Activated CD8-positive, alpha-beta memory T cell treated with anti-CD3 and anti-CD28 coated beads, Interleukin-2, amount 10 ng/mL, durations not matched to agents 7 days and 5 days (primary cell): ENCODE measurements around the gene CALHM6. TPM values are rescaled to one million over a fixed set of nuclear protein-coding genes. Genes with fewer than 3 reads are reported as not detected.

ENCODE experiments used
- ATAC-seq: fragments of 150-1000 bp; cut with Tn5 transposase; one replicate; pipeline ENCODE4 v1.10.0; 2021; ENCODE audit warnings: moderate library complexity
- CTCF ChIA-PET: fragments of 350-600 bp; sonication (Branson Sonifier 250); formaldehyde crosslinking; loops from one replicate; lab custom pipeline; 2021; ENCODE audit warnings: antibody characterized with exemption; lab: Charles Lee
- DNase-seq: peaks from one replicate; pipeline ENCODE4 v3.0.0-alpha.2; 2020
- H3K27ac Mint-ChIP-seq: one replicate; pipeline ENCODE4 v1.8.0; 2021; ENCODE audit warnings: mild to moderate bottlenecking, mixed read lengths
- H3K27me3 Mint-ChIP-seq: one replicate; pipeline ENCODE4 v1.8.0; 2021; ENCODE audit warnings: mixed read lengths
- H3K36me3 Mint-ChIP-seq: one replicate; pipeline ENCODE4 v1.8.0; 2021; ENCODE audit warnings: mild to moderate bottlenecking, mixed read lengths
- H3K4me1 Mint-ChIP-seq: one replicate; pipeline ENCODE4 v1.8.0; 2021; ENCODE audit warnings: mixed read lengths
- H3K4me3 Mint-ChIP-seq: one replicate; pipeline ENCODE4 v1.8.0; 2021; ENCODE audit warnings: mild to moderate bottlenecking, moderate library complexity, mixed read lengths
- H3K9me3 Mint-ChIP-seq: one replicate; pipeline ENCODE4 v1.8.0; 2022; ENCODE audit warnings: low read depth, mixed read lengths
- total RNA-seq, 2 experiments: library from RNA; stranded (reverse); gene quantifications; one replicate each; pipeline ENCODE4 v1.2.3, GENCODE V29; 2021

Gene CALHM6
- total RNA-seq, 2 experiments from 2014 or later, result 3.8 to 13.8 TPM

GRCh38 chr6:116500969-116501433 is 39.8 kb downstream of the CALHM6 start:
- Mint-ChIP-seq H3K27ac (no peak overlapping the region), H3K27me3 (peaks cover 42% of the 10 kb centered on the region), H3K9me3 (no peaks in the 10 kb centered on the region), H3K4me1 (no peaks in the 10 kb centered on the region), H3K4me3 (no peak overlapping the region), H3K36me3 (peaks cover 6% of the 10 kb centered on the region)
- ATAC-seq (no peak), DNase-seq (no peak)
- CTCF ChIA-PET, result no interaction called here

DNA sequence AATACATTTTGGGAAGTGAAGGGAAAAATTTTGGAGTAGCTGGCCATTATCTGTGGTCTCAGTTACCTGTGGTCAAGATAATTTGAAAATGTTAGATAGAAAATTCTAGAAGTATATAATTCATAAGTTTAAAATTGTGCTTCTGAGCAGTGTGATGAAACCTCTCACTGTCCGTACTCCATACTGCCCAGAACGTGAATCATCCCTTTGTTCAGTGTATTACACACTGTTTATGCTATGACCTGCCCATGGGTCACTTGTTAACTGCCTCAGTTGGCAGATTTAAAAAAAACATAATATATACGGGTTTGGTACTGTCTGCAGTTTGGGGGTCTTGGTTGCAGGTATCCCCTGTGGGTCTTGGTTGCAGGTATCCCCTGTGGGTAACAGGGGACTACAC is 46.1 kb downstream of the CALHM6 start:
- DNase-seq (no peak), ATAC-seq (no peak)
- Mint-ChIP-seq H3K4me3 (no peak overlapping the region), H3K27ac (no peak overlapping the region), H3K36me3 (peaks cover 1% of the 10 kb centered on the region), H3K4me1 (no peaks in the 10 kb centered on the region), H3K9me3 (no peaks in the 10 kb centered on the region), H3K27me3 (peaks cover 35% of the 10 kb centered on the region)
- CTCF ChIA-PET, result no interaction called here

DNA sequence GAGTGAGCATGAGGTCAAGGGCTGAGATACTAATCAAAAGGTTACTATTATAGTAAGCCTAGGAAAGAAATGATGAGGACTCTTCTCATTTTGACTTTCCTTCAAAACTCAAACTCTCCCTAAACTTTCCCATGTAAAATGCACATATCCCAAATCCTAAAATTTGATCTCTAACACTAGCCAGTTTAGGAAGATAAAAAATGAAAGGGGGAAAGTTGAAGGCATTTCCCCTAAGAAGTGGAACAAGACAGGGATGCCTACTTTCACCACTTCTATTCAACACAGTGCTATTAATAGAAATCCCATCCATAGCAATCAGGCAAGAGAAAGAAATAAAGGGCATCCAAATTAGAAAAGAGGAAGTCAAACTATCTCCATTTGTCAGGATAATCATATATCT is 47.4 kb downstream of the CALHM6 start:
- ATAC-seq, result no peak
- H3K4me1 Mint-ChIP-seq, result no peaks in the 10 kb centered on the region
- H3K27me3 Mint-ChIP-seq, result peaks cover 28% of the 10 kb centered on the region
- H3K36me3 Mint-ChIP-seq, result no peaks in the 10 kb centered on the region
- CTCF ChIA-PET, result no interaction called here
- DNase-seq, result no peak
- no peak overlapping the region for H3K4me3 Mint-ChIP-seq
- H3K27ac Mint-ChIP-seq, result no peak overlapping the region
- H3K9me3 Mint-ChIP-seq, result no peaks in the 10 kb centered on the region

DNA sequence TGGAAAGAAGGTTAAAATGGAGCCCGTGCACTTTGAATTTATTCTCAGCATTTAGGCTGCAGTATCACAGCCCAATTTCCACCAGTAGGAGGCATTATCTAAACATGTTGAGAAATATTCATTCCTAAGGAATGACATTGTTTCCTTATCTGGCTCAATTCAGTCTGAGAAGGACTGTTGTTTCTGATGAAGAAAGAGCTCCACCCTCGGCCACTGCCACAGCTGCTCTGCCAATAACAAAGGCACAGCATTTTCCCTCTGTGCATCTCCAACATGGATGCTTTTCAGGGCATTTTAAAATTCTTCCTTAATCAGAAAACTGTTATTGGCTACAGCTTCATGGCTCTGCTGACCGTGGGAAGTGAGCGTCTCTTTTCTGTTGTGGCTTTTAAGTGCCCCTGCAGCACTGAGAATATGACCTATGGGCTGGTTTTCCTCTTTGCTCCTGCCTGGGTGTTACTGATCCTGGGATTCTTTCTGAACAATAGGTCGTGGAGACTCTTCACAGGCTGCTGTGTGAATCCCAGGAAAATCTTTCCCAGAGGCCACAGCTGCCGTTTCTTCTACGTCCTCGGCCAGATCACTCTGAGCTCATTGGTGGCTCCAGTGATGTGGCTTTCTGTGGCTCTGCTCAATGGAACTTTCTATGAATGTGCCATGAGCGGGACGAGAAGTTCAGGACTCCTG is 50.4 kb downstream of the CALHM6 start, which contains the start of gene CALHM5:
CALHM5 (plus strand) TSS at position 216 of the 687 bp plus-strand sequence; CDS start at position 274, 58 bp downstream.
- Mint-ChIP-seq H3K9me3 (no peaks in the 10 kb centered on the region), H3K36me3 (no peaks in the 10 kb centered on the region), H3K4me1 (no peaks in the 10 kb centered on the region), H3K4me3 (no peak within 1 kb of the TSS), H3K27me3 (peaks cover 16% of the 10 kb centered on the region), H3K27ac (no peak within 1 kb of the TSS)
- no peak for ATAC-seq
- CTCF ChIA-PET, result interaction anchor here (1.0 to 1.9 kb wide), 3 partner anchors 14 to 243 kb away, joined by 3 to 5 read pairs (median 4); no protein-coding TSS in a partner anchor
- DNase-seq, result no peak

GRCh38 chr6:116512111-116512559 is 51.0 kb downstream of the CALHM6 start:
- Mint-ChIP-seq H3K4me3 (no peak overlapping the region), H3K9me3 (no peaks in the 10 kb centered on the region), H3K27me3 (peaks cover 16% of the 10 kb centered on the region), H3K27ac (no peak overlapping the region), H3K4me1 (no peaks in the 10 kb centered on the region), H3K36me3 (no peaks in the 10 kb centered on the region)
- CTCF ChIA-PET, result interaction anchor here (1.0 to 1.9 kb wide), 4 partner anchors 10 to 243 kb away, joined by 3 to 5 read pairs (median 4); no protein-coding TSS in a partner anchor
- ATAC-seq (no peak), DNase-seq (no peak)

- no peak for DNase-seq
- Mint-ChIP-seq H3K27ac (no peak overlapping the region), H3K27me3 (peaks cover 16% of the 10 kb centered on the region), H3K36me3 (no peaks in the 10 kb centered on the region), H3K4me1 (no peaks in the 10 kb centered on the region), H3K9me3 (no peaks in the 10 kb centered on the region), H3K4me3 (no peak overlapping the region)
- ATAC-seq, result no peak
- CTCF ChIA-PET, result interaction anchor here (1.0 to 1.9 kb wide), 3 partner anchors 9 to 244 kb away, joined by 3 to 5 read pairs (median 3); no protein-coding TSS in a partner anchor
Measured at GRCh38 chr6:116512734-116513133, 51.6 kb downstream of the CALHM6 start.

Other genes with a start within 250 kb of the CALHM6 start
- 10 to 100 TPM; 15.1 to 17.3 TPM for gene TSPYL4, start 207.3 kb upstream of the CALHM6 start, total RNA-seq
- 10 to 100 TPM; 39.5 to 41.3 TPM for gene TSPYL1, start 181.4 kb upstream of the CALHM6 start, total RNA-seq
- 1 to 10 TPM; 5.7 to 7.1 TPM for gene DSE, start 90.4 kb upstream of the CALHM6 start, total RNA-seq
- gene CALHM5, start 50.3 kb downstream of the CALHM6 start, total RNA-seq, result not detected
- not detected for gene TRAPPC3L, start 84.3 kb downstream of the CALHM6 start, total RNA-seq
- gene CALHM4, start 92.4 kb downstream of the CALHM6 start, total RNA-seq, result not detected
- gene RWDD1, start 110.1 kb downstream of the CALHM6 start, total RNA-seq, result 10 to 100 TPM; 39.9 to 44.2 TPM
- gene RSPH4A, start 155.1 kb downstream of the CALHM6 start, total RNA-seq, result under 1 TPM; 0.09 to 0.18 TPM
- gene ZUP1, start 207.4 kb downstream of the CALHM6 start, total RNA-seq, result 10 to 100 TPM; 19.1 to 19.7 TPM
- gene KPNA5, start 219.8 kb downstream of the CALHM6 start, total RNA-seq, result 1 to 10 TPM; 7.3 to 8.6 TPM